ENCODE results near the gene KLHL17.

GRCh38 chr1:918843-919242 lies 41.5 kb upstream of the KLHL17 start:
- TF ChIP-seq POLR2AphosphoS5 (IDR thresholded peaks at IDR 0.05) (no peak), POLR2A (IDR thresholded peaks at IDR 0.05) (no peak), CTCF (IDR thresholded peaks at IDR 0.05) (no peak)

Data from prostate gland (tissue), 2 donors.